Peyer's patch (tissue), 4 donors: ENCODE measurements around the gene RADIL.

Experiments used
- POLR2A ChIP-seq, 2 donors: fragments of 450-650 bp; IDR thresholded peaks; one replicate each; pipeline ENCODE4 v1.5.1; 2017; ENCODE audit warnings: antibody characterized with exemption in 2 of 2, mild to moderate bottlenecking in 2 of 2, moderate library complexity in 2 of 2
- TF ChIP-seq, protein P1 (sequence below), 6 experiments: fragments of 450-650 bp in 4 of 6; fragments of 200-600 bp in 2 of 6; sonication (generic) in 1 of 6; IDR thresholded peaks; one replicate each; pipeline ENCODE4 v1.5.1; 2017 to 2019; ENCODE audit warnings: antibody characterized with exemption in 6 of 6, mild to moderate bottlenecking in 3 of 6, moderate library complexity in 1 of 6

DNA sequence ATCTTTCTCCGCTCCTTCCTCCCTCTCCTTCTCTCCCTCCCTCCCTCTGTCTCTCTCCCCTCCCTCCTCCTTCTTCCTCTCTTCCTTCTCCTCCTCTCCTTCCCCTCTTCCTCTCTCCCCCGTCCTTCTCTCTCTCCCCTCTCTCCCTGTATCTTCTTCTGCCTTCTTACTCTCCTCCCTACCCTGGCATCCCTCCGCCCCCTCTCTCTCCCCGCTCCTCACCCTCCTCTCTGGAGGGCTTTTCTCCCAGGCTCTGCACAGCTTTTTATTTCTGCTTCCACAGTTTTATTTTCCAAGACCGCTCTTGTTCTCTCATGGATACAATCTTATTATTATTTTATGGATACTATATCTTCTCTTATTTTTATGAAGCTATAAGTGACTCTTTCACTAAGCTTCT lies 75.5 kb downstream of the RADIL start:
- TF ChIP-seq, protein P1, sequence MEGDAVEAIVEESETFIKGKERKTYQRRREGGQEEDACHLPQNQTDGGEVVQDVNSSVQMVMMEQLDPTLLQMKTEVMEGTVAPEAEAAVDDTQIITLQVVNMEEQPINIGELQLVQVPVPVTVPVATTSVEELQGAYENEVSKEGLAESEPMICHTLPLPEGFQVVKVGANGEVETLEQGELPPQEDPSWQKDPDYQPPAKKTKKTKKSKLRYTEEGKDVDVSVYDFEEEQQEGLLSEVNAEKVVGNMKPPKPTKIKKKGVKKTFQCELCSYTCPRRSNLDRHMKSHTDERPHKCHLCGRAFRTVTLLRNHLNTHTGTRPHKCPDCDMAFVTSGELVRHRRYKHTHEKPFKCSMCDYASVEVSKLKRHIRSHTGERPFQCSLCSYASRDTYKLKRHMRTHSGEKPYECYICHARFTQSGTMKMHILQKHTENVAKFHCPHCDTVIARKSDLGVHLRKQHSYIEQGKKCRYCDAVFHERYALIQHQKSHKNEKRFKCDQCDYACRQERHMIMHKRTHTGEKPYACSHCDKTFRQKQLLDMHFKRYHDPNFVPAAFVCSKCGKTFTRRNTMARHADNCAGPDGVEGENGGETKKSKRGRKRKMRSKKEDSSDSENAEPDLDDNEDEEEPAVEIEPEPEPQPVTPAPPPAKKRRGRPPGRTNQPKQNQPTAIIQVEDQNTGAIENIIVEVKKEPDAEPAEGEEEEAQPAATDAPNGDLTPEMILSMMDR (IDR thresholded peaks at IDR 0.05) = no peak
- no peak for TF ChIP-seq POLR2A (IDR thresholded peaks at IDR 0.05)
